Stimulated activated CD4-positive, alpha-beta T cell treated with anti-CD3 and anti-CD28 coated beads, Interleukin-12 subunit alpha, Interleukin-12 subunit beta, amount 100 ng/mL, for 24 hours (primary cell): ENCODE results near the gene TSSK2.
"Not testable (repeated sequence)": the region's sequence is repeated elsewhere in the genome, so short reads cannot be mapped to it uniquely, and the experiment has no call there.

Experiments used
- DNase-seq, 2 experiments: peaks; one replicate each; pipeline ENCODE4 v3.0.0-alpha.2; 2020; ENCODE audit warnings: low read depth in 2 of 2

Gene TSSK2

DNA sequence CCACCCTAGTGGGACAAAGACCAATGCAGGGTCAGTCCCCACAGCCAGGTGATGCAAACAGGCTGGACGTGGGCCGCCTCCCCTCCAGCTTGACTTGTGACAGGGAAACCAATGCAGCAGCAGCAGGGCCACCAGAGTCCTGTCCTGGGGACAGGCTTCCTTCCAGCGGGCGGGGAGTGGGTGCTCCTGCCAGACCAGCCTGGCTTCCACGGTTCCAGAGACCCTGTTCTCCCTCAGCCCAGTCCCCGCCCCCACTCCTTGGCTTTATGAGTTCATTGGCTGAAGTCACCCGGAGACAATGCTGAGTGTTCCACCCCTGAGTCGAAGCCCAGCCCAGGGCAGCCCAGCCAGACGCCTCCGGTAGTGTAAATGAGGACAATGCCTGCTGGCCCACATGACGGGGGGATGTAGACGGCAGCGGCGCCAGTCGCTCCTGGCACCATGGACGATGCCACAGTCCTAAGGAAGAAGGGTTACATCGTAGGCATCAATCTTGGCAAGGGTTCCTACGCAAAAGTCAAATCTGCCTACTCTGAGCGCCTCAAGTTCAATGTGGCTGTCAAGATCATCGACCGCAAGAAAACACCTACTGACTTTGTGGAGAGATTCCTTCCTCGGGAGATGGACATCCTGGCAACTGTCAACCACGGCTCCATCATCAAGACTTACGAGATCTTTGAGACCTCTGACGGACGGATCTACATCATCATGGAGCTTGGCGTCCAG, at the start of gene TSSK2:
TSS of gene TSSK2 (plus strand) at position 350 of the 726 bp plus-strand sequence. CDS start at position 442, 92 bp downstream.
- no peak for DNase-seq

DNA sequence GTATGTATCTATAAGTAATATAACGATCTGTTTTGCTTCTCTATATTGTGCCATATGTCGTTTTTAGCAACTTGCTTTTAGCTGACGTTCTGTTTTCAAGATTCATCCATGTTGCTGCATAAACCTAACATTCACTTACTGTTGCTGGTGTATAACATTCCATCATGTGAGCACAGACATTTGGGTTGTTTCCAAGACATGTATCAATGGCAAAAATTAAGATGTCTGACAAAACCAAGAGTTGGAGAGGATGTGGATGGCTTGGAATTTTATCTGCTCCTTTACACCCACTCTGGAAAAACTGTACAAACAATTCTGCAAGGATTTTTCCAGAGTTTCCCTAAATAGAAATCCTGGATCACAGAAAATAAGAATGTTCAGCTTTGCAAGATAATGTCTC, 49.8 kb upstream of the TSSK2 start:
- DNase-seq = no peak

DNA sequence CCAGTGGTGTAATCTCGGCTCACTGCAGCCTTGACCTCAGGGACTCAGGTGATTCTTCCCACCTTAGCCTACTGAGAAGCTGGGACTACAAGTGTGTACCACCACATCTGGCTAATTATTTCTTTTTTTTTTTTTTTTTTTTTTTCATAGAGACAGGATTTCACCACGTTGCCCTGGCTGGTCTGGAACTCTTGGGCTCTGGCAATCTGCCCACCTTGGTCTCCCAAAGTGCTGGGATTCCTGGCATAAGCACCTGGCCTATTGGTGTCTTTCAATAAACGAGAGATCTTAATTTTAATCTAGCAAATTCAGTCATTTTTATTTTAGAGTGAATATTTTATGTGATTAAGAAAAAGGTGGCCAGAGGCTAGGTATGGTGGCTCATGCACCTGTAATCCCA, 49.0 kb upstream of the TSSK2 start:
- DNase-seq = no peak

- DNase-seq = no peak
Observed at GRCh38 chr22:19082793-19083192, 48.3 kb upstream of the TSSK2 start.

DNA sequence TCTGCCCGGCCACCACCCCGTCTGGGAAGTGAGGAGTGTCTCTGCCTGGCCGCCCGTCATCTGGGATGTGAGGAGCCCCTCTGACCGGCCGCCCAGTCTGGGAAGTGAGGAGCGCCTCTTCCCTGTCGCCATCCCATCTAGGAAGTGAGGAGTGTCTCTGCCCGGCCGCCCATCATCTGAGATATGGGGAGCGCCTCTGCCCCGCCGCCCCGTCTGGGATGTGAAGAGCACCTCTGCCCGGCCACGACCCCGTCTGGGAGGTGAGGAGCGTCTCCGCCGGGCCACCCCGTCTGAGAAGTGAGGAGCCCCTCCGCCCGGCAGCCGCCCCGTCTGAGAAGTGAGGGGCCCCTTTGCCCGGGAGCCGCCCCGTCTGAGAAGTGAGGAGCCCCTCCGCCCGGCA, 47.0 kb upstream of the TSSK2 start:
- DNase-seq = not testable (repeated sequence)

- DNase-seq = not testable (repeated sequence)
Observed at GRCh38 chr22:19084586-19084985, 46.5 kb upstream of the TSSK2 start.

DNA sequence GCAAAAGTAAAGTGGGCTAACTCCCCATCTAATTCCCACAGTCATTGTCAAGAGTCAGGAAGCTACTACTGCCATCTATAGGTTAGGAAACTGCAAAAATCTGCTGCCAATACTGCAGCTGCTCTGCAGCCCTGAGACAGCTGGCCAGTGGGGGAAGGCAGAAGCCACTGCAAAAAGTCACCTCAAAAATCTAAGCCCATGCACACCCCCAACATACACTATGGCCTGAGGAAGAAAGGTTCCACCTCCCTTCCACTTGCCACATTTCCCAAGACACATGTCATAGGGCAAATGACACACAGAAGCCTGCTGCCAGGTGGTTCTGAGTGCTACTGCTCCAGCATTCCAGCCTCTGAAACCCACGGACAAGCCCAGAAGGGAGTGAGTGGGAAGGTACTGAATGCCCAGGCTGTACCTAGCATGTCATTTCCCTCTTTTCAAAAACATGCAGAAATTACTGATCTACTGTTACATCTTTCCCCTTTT, 45.8 kb upstream of the TSSK2 start:
- DNase-seq = no peak

GRCh38 chr22:19086417-19086816, 44.7 kb upstream of the TSSK2 start:
- DNase-seq = no peak

GRCh38 chr22:19086896-19087295, 44.2 kb upstream of the TSSK2 start:
- no peak for DNase-seq

DNA sequence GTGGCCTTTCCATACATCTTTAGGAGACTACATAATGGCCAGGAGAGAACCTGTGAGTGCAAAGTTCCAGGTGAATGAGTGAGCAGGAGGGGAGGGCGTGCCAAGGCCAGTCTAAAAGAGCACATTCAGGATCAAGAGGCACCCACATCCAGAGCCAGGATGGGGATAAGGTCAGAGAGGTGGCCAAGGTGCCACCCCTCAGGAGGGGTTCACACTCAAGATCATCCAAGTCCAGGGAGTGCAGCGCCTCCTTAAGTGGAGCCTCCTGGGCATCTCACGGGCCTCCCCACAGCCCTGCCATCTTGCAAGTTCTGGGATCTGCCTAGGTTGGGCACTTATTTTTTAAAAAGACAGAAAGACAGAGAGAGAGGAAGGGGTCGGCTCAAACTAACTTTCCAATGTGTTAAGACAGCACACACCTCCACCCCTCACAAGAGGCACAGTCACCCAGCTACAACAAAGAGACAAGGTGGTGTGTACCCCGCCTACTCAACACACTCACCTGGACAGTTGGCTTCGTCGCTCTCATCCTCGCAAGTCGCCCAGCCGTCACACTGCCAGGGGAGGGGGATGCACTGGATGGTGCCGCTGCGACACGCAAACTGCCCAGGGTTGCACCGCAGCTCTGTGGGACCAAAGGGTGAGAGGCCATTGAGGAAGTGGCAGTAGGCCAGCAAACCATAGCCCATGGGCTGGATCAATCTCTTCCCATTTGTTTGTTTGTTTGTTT, 42.1 kb upstream of the TSSK2 start:
- no peak for DNase-seq

DNA sequence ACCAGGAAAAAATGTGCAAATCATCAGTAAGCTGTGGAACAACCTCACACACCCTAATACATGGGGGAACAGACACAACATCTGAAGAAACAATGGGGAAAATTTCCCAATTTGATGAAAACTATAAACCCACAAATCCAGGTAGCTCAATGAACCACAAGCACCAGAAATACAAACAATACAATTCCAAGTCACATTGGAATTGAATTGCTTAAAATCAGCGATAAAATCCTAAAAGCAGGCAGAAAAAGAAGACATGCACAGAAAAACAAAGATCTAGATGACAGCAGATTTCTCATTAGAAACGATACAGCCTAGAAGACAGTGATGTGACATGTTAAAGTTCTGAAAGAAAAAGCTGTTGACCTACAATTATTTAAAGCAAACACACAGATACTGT, 40.9 kb upstream of the TSSK2 start:
- no peak for DNase-seq

DNA sequence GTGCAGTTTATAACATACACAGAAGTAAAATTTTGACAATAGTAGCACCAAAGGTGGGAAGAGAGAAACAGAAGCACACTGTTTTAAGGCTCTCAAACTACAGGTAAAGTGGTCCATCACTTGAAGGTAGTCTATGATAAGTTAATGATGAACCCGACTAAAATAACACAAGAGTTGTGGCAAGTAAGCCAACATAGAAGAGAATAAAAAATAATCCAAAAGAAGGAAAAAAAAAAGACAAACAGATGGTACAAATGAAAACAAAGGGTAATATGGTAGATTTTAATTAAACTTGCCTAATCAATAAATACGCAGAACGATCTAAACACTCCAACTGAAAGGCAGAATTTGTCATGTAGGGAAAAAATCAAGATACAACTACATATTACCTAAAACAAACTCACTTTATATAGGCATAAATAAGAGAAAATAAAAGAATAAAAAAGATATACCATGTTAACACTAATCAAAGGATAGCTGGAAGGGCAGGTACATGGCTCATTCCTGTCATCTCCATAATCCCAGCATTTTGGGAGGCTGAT, 40.5 kb upstream of the TSSK2 start:
- no peak for DNase-seq

GRCh38 chr22:19092725-19093124, 38.4 kb upstream of the TSSK2 start:
- no peak for DNase-seq

DNA sequence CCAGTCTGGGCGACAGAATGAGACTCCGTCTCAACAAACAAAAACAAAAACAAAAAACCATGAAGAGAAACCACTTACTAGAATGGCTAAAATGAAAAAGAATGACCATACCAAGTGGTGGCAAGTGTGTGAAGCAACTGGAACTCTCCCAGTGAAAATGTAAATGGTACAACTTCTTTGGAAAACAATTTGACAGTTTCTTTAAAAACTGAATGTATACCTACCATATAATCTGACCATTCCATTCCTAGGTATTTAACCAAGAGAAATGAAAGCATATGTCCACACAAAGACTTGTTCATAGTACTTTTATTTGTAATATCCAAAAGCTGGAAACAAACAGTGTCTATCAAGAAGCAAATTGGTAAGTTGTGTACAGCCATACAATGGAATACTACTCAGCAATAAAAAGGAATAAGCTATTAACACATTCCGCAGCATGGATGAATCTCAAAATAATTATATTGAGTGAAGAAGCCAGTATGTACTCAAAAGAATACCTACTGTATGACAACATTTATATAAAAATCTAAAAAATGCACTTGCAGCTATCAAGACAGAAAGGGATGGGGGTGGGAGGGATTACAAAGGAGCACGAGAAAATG, 36.6 kb upstream of the TSSK2 start:
- DNase-seq = no peak

DNA sequence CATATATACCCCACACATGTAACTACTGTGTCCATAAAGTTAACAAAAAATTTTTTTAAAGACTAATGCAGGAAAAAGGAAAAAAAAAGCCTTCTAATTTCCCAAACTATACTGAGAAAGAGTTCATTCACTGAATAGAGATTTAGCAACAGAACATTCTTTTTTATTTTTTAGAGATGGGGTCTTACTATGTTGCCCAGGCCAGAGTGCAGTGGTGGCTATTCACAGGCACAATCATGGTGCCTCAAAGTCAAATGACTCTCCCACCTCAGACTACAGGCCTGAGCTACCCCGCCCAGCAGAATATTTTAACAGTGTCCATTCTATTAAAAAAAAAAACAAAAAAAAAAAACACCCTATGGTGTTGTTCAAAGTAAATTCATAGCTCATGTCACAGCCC, 34.6 kb upstream of the TSSK2 start:
- no peak for DNase-seq

DNA sequence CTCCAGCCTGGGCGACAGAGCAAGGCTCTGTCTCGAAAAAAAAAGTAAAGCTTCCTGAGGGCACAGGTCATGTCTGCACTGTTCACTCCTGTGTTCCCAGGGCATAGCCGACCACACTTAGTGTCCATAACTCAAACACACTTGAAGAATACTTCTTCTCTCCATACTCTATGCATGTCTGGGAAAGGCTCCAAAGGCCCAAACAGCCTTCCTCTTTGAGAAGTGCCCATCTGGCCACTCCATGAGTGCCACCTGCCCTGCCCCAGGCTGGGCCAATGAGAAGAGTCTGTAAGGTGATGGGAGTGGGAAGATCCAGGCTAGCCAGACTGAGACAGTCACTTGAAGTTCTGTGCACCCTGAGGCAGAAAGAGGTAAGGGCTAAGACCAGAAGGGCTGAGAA, 33.6 kb upstream of the TSSK2 start:
- DNase-seq = no peak

- no peak for DNase-seq
Observed at GRCh38 chr22:19098157-19098556, 33.0 kb upstream of the TSSK2 start.

GRCh38 chr22:19103880-19104821, 27.0 kb upstream of the TSSK2 start:
- DNase-seq = no peak

GRCh38 chr22:19105456-19105855, 25.7 kb upstream of the TSSK2 start:
- DNase-seq = no peak

DNA sequence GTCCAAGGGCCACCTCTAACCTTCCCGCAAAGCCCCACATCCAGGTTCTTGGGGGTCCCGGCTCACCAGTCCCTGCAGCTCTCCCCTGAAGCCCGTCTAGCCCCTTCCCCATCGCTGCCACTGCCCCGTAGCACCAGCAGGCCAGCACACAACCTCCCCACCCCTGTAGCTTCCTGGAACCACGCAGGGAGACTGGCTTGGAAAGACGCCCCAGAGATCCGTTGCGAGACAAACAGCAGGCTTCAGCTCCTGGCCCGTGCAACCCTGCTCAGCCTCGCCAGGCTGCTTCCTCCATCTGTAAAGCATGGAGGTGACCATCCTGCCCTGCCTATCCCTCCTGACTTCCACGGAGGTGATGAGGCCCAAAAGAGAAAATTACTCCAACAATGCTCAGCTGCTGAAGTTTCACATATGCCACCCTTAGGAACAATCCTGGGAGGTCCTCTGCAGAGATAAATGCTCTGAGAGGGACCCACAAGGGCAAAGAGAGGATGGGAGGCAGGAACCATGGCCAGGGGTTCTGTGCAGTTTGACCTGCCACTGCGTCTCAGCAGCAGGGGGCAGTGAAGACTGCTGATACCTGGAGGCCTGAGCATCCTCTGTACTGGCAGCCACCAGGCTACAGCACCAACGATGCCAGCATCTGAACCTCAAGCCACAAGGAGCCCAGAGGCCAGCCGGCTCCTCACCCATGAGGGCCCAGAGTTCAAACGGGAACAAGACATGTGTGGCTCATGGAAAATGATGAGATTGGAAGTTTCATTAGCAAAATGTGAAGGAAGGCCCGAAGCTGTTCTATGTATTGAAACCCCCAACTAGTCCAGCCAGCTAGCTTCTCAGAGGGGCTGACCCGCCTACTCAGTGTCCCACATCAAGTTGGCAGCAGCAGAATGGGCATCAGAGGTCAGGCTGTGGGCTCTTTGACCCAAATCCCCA, 25.0 kb upstream of the TSSK2 start:
- DNase-seq = peak in 1 of 2 experiments; percentile 12
